Mesenchymal stem cell (in vitro differentiated cells and primary cell): ENCODE results near the gene TESMIN.

ENCODE experiments used
- DNase-seq: peaks from one replicate; pipeline ENCODE4 v3.0.0-alpha.2; 2013
- H2AFZ ChIP-seq: one replicate; pipeline ENCODE4 v1.6.1; 2013; ENCODE audit warnings: low read depth, mild to moderate bottlenecking, control low read depth, inconsistent platforms, low read length, moderate library complexity
- H2AK5ac ChIP-seq: 2 replicates; pipeline ENCODE4 v1.6.1; 2013; ENCODE audit warnings: low read length, moderate library complexity, mild to moderate bottlenecking, inconsistent platforms; ENCODE audit not compliant: severe bottlenecking
- H2BK120ac ChIP-seq: one replicate; pipeline ENCODE4 v1.6.1; 2013; ENCODE audit warnings: low read depth, mild to moderate bottlenecking, inconsistent platforms, low read length, moderate library complexity
- H2BK12ac ChIP-seq, 2 experiments: one replicate each; pipeline ENCODE4 v1.6.1; 2013; ENCODE audit warnings: inconsistent platforms in 2 of 2, low read length in 2 of 2, mild to moderate bottlenecking in 2 of 2, moderate library complexity in 2 of 2, control low read depth in 1 of 2
- H2BK15ac ChIP-seq: one replicate; pipeline ENCODE4 v1.6.1; 2013; ENCODE audit warnings: mild to moderate bottlenecking, low read depth, inconsistent platforms; ENCODE audit not compliant: poor library complexity, severe bottlenecking
- H2BK5ac ChIP-seq: 2 replicates; pipeline ENCODE4 v1.6.1; 2013; ENCODE audit warnings: low read depth, mild to moderate bottlenecking, low read length, control low read depth, inconsistent platforms; ENCODE audit not compliant: poor library complexity, severe bottlenecking
- H3K14ac ChIP-seq, 2 experiments: one replicate each; pipeline ENCODE4 v1.6.1; 2013; ENCODE audit warnings: inconsistent platforms in 2 of 2, low read length in 2 of 2, control low read depth in 1 of 2, mild to moderate bottlenecking in 1 of 2, moderate library complexity in 1 of 2
- H3K18ac ChIP-seq, 2 experiments: one replicate each; pipeline ENCODE4 v1.6.1; 2013; ENCODE audit warnings: inconsistent platforms in 2 of 2, low read length in 2 of 2, control low read depth in 1 of 2, low read depth in 1 of 2, mild to moderate bottlenecking in 1 of 2
- H3K23ac ChIP-seq, 2 experiments: one replicate each; pipeline ENCODE4 v1.6.1; 2013; ENCODE audit warnings: inconsistent platforms in 2 of 2, low read length in 2 of 2, mild to moderate bottlenecking in 2 of 2, moderate library complexity in 2 of 2, control low read depth in 1 of 2
- H3K27ac ChIP-seq: 2 replicates; pipeline ENCODE4 v1.5.1; 2013; ENCODE audit warnings: mild to moderate bottlenecking, moderate library complexity, low read length, control low read depth, inconsistent platforms; ENCODE audit not compliant: poor library complexity, severe bottlenecking
- H3K27me3 ChIP-seq, 2 experiments: 2 replicates each; pipeline versions ENCODE4 v1.6.1 to v1.7.0; 2013; ENCODE audit warnings: low read length in 2 of 2, mild to moderate bottlenecking in 2 of 2, moderate library complexity in 2 of 2, control low read depth in 1 of 2, inconsistent platforms in 1 of 2; ENCODE audit not compliant: control insufficient read depth in 1 of 2, insufficient read depth in 1 of 2
- H3K36me3 ChIP-seq, 2 experiments: 2 replicates each; pipeline versions ENCODE4 v1.6.1 to v1.7.0; 2013; ENCODE audit warnings: low read length in 2 of 2, control low read depth in 1 of 2, inconsistent platforms in 1 of 2, low read depth in 1 of 2, mild to moderate bottlenecking in 1 of 2; ENCODE audit not compliant: insufficient read depth in 2 of 2, control insufficient read depth in 1 of 2
- H3K4ac ChIP-seq, 2 experiments: one replicate each; pipeline ENCODE4 v1.6.1; 2013; ENCODE audit warnings: inconsistent platforms in 2 of 2, low read length in 2 of 2, mild to moderate bottlenecking in 2 of 2, moderate library complexity in 2 of 2, control low read depth in 1 of 2, low read depth in 1 of 2
- H3K4me1 ChIP-seq: 2 replicates; pipeline ENCODE4 v1.6.1; 2013; ENCODE audit warnings: low read depth, low read length, control low read depth; ENCODE audit not compliant: control insufficient read depth, insufficient read depth
- H3K4me2 ChIP-seq: 2 replicates; pipeline ENCODE4 v1.6.1; 2013; ENCODE audit warnings: low read length, mild to moderate bottlenecking, inconsistent platforms; ENCODE audit not compliant: poor library complexity, severe bottlenecking
- H3K4me3 ChIP-seq, 2 experiments: 2 replicates each; pipeline versions ENCODE4 v1.5.1 to v1.7.0; 2013; ENCODE audit warnings: low read length in 2 of 2, mild to moderate bottlenecking in 2 of 2, control low read depth in 1 of 2, low read depth in 1 of 2; ENCODE audit not compliant: insufficient read depth in 1 of 2
- H3K79me1 ChIP-seq: replicated peaks from 2 replicates; pipeline ENCODE4 v1.6.1; 2013; ENCODE audit warnings: mild to moderate bottlenecking, control low read depth, low read length, inconsistent platforms; ENCODE audit not compliant: poor library complexity, severe bottlenecking
- H3K9ac ChIP-seq: 2 replicates; pipeline ENCODE4 v1.7.0; 2013; ENCODE audit warnings: mild to moderate bottlenecking, low read length, moderate library complexity
- H3K9me3 ChIP-seq: 2 replicates; pipeline ENCODE4 v1.7.0; 2013; ENCODE audit warnings: mild to moderate bottlenecking, low read length; ENCODE audit not compliant: control insufficient read depth
- H4K8ac ChIP-seq: one replicate; pipeline ENCODE4 v1.6.1; 2013; ENCODE audit warnings: inconsistent platforms, mild to moderate bottlenecking, low read length, moderate library complexity
- H4K91ac ChIP-seq: one replicate; pipeline ENCODE4 v1.6.1; 2013; ENCODE audit warnings: mild to moderate bottlenecking, low read length, inconsistent platforms
- WGBS: methylation state at CpG from one replicate; pipeline ENCODE4 v1.1.7; 2013; ENCODE audit warnings: mixed read lengths; 5-methylcytosine and 5-hydroxymethylcytosine counted together

TESMIN gene

GRCh38 chr11:68664906-68665305, 86.4 kb downstream of the TESMIN start:
- H2BK5ac ChIP-seq = no peak overlapping the region
- DNase-seq = no peak
- H3K36me3 ChIP-seq = peaks cover 0 to 4% of the 10 kb centered on the region in 2 experiments
- no peak overlapping the region for H3K4me2 ChIP-seq
- H2BK15ac ChIP-seq = no peak overlapping the region
- no peak overlapping the region for H3K9ac ChIP-seq
- H3K27me3 ChIP-seq = peaks cover 74 to 88% of the 10 kb centered on the region in 2 experiments
- H3K4ac ChIP-seq = no peak overlapping the region
- no peak overlapping the region for H3K23ac ChIP-seq
- no peak overlapping the region for H3K14ac ChIP-seq
- H2AFZ ChIP-seq = no peak overlapping the region
- H3K4me1 ChIP-seq = no peaks in the 10 kb centered on the region
- no peak overlapping the region for H3K4me3 ChIP-seq
- H4K91ac ChIP-seq = no peak overlapping the region
- H3K27ac ChIP-seq = no peak overlapping the region
- H3K79me1 ChIP-seq = no peaks in the 10 kb centered on the region
- no peak overlapping the region for H4K8ac ChIP-seq
- H3K18ac ChIP-seq = no peak overlapping the region
- no peak overlapping the region for H2BK120ac ChIP-seq
- no peak overlapping the region for H2AK5ac ChIP-seq
- no peak overlapping the region for H2BK12ac ChIP-seq
- WGBS = 94% methylated on average over 7 of the region's 7 CpGs
- H3K9me3 ChIP-seq = peaks cover 12% of the 10 kb centered on the region

GRCh38 chr11:68664141-68664540, 87.2 kb downstream of the TESMIN start:
- 90% methylated on average over 8 of the region's 9 CpGs for WGBS
- Histone ChIP-seq H2AK5ac (no peak overlapping the region), H3K27ac (no peak overlapping the region), H2AFZ (no peak overlapping the region), H2BK12ac (no peak overlapping the region), H3K23ac (no peak overlapping the region), H3K9ac (no peak overlapping the region), H4K8ac (no peak overlapping the region), H3K79me1 (no peaks in the 10 kb centered on the region), H2BK5ac (no peak overlapping the region), H3K4me1 (peaks cover 4% of the 10 kb centered on the region), H3K4me3 (no peak overlapping the region), H3K18ac (no peak overlapping the region), H3K14ac (no peak overlapping the region), H3K4ac (no peak overlapping the region), H3K4me2 (no peak overlapping the region), H3K27me3 (peaks cover 66 to 85% of the 10 kb centered on the region in 2 experiments), H4K91ac (no peak overlapping the region), H2BK15ac (peak overlapping the region; percentile 37), H3K9me3 (peaks cover 12% of the 10 kb centered on the region), H3K36me3 (peaks cover 0 to 4% of the 10 kb centered on the region in 2 experiments), H2BK120ac (no peak overlapping the region)
- DNase-seq = no peak

GRCh38 chr11:68663482-68664010, 87.8 kb downstream of the TESMIN start:
- Histone ChIP-seq H3K9ac (no peak overlapping the region), H3K27me3 (peaks cover 65 to 79% of the 10 kb centered on the region in 2 experiments), H3K36me3 (peaks cover 0 to 4% of the 10 kb centered on the region in 2 experiments), H3K27ac (no peak overlapping the region), H3K4ac (no peak overlapping the region), H4K91ac (no peak overlapping the region), H2BK5ac (no peak overlapping the region), H4K8ac (no peak overlapping the region), H3K9me3 (peaks cover 12% of the 10 kb centered on the region), H2AK5ac (no peak overlapping the region), H3K14ac (peak overlapping the region in 1 of 2 experiments; percentile 53), H3K4me3 (peak overlapping the region in 1 of 2 experiments; percentile 14), H3K23ac (no peak overlapping the region), H2BK12ac (no peak overlapping the region), H3K18ac (no peak overlapping the region), H3K79me1 (no peaks in the 10 kb centered on the region), H2BK15ac (no peak overlapping the region), H2AFZ (no peak overlapping the region), H2BK120ac (no peak overlapping the region), H3K4me1 (peaks cover 7% of the 10 kb centered on the region), H3K4me2 (no peak overlapping the region)
- DNase-seq = no peak
- 93% methylated on average over 14 of the region's 18 CpGs for WGBS

- WGBS = 86% methylated on average over 16 of the region's 18 CpGs
- no peak overlapping the region for H3K18ac ChIP-seq
- no peak for DNase-seq
- H3K36me3 ChIP-seq = peaks cover 0 to 4% of the 10 kb centered on the region in 2 experiments
- no peak overlapping the region for H4K8ac ChIP-seq
- H3K27ac ChIP-seq = no peak overlapping the region
- peaks cover 63 to 82% of the 10 kb centered on the region in 2 experiments for H3K27me3 ChIP-seq
- no peak overlapping the region for H3K14ac ChIP-seq
- no peak overlapping the region for H2BK5ac ChIP-seq
- no peak overlapping the region for H4K91ac ChIP-seq
- no peaks in the 10 kb centered on the region for H3K79me1 ChIP-seq
- no peak overlapping the region for H3K4me2 ChIP-seq
- H2BK12ac ChIP-seq = no peak overlapping the region
- peaks cover 12% of the 10 kb centered on the region for H3K9me3 ChIP-seq
- no peak overlapping the region for H3K9ac ChIP-seq
- no peak overlapping the region for H2AK5ac ChIP-seq
- no peak overlapping the region for H3K4ac ChIP-seq
- no peak overlapping the region for H2BK15ac ChIP-seq
- H2AFZ ChIP-seq = no peak overlapping the region
- no peak overlapping the region for H3K23ac ChIP-seq
- H3K4me1 ChIP-seq = peaks cover 7% of the 10 kb centered on the region
- H3K4me3 ChIP-seq = no peak overlapping the region
- H2BK120ac ChIP-seq = no peak overlapping the region
Observed at GRCh38 chr11:68661697-68662603, 89.4 kb downstream of the TESMIN start.
